ENCODE results near the gene PARP6.

GRCh38 chr15:72217216-72217615, 55.1 kb downstream of the PARP6 start:
- TF ChIP-seq CTCF (IDR thresholded peaks at IDR 0.05) (no peak), POLR2A (IDR thresholded peaks at IDR 0.05) (no peak)

All from body of pancreas (tissue), 4 donors.